HCT116 (cell line): ENCODE results near the gene THSD7A.

ENCODE experiments used
- CEBPB ChIP-seq: IDR thresholded peaks from 2 replicates; pipeline ENCODE4 v1.6.1; 2012; ENCODE audit warnings: low read depth
- EGR1 ChIP-seq: IDR thresholded peaks from 2 replicates; pipeline ENCODE4 v1.6.1; 2012; ENCODE audit warnings: low read depth
- EZH2 ChIP-seq: fragments of 200-600 bp; sonication (generic); IDR thresholded peaks from 2 replicates; pipeline ENCODE4 v1.6.1; 2017; ENCODE audit warnings: antibody characterized with exemption, mixed run types
- POLR2AphosphoS5 ChIP-seq: IDR thresholded peaks from 2 replicates; pipeline ENCODE4 v1.6.1; 2011; ENCODE audit warnings: mild to moderate bottlenecking, low read depth, low read length, moderate library complexity
- YY1 ChIP-seq: IDR thresholded peaks from 2 replicates; pipeline ENCODE4 v1.6.1; 2011; ENCODE audit warnings: low read length, low read depth, moderate library complexity, mild to moderate bottlenecking; ENCODE audit not compliant: insufficient replicate concordance; ENCODE audit errors: extremely low read depth
- TF ChIP-seq, protein P1 (sequence below), 3 experiments: fragments of 200-600 bp in 1 of 3; sonication (generic) in 1 of 3; IDR thresholded peaks in 2 of 3; conservative IDR thresholded peaks in 1 of 3; 2 replicates each; pipeline ENCODE4 v1.5.1; 2012 to 2017; ENCODE audit warnings: low read depth in 2 of 3, low read length in 2 of 3, antibody characterized with exemption in 1 of 3, borderline replicate concordance in 1 of 3, control low read depth in 1 of 3, mild to moderate bottlenecking in 1 of 3, mixed read lengths in 1 of 3, mixed run types in 1 of 3, moderate library complexity in 1 of 3; ENCODE audit not compliant: insufficient read depth in 1 of 3
- TF ChIP-seq, protein P2 (sequence below): IDR thresholded peaks from 2 replicates; pipeline ENCODE4 v1.6.1; 2012; ENCODE audit warnings: low read depth

DNA sequence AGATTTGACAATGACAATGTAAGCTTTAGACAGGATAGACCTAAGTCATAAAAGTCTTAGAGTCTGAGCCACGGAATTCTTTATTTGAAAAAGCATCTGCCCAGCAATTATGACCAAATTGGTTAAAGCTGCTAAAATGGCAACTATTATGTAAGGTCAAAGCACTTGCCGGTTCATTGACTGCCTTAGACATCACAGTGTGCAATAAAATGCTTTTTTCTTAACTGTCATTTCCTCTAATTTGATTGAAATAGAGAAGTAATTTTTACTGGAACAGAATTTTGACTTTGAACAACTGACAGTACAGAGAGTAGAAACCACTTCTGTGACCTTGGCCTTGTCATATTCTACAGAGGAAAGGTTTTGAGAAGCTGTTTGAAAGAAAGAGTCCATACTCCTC, 142.9 kb downstream of the THSD7A start:
- TF ChIP-seq YY1 (no peak), CEBPB (no peak), EGR1 (no peak), EZH2 (no peak), POLR2AphosphoS5 (no peak)
- TF ChIP-seq, protein P1, sequence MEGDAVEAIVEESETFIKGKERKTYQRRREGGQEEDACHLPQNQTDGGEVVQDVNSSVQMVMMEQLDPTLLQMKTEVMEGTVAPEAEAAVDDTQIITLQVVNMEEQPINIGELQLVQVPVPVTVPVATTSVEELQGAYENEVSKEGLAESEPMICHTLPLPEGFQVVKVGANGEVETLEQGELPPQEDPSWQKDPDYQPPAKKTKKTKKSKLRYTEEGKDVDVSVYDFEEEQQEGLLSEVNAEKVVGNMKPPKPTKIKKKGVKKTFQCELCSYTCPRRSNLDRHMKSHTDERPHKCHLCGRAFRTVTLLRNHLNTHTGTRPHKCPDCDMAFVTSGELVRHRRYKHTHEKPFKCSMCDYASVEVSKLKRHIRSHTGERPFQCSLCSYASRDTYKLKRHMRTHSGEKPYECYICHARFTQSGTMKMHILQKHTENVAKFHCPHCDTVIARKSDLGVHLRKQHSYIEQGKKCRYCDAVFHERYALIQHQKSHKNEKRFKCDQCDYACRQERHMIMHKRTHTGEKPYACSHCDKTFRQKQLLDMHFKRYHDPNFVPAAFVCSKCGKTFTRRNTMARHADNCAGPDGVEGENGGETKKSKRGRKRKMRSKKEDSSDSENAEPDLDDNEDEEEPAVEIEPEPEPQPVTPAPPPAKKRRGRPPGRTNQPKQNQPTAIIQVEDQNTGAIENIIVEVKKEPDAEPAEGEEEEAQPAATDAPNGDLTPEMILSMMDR (IDR thresholded peaks at IDR 0.05 in 2 of 3, conservative IDR thresholded peaks at IDR 0.05 in 1 of 3; ENCODE audit: borderline replicate concordance in 1 of 3, insufficient read depth in 1 of 3, low read depth in 2 of 3, low read length in 2 of 3): no peak
- TF ChIP-seq, protein P2, sequence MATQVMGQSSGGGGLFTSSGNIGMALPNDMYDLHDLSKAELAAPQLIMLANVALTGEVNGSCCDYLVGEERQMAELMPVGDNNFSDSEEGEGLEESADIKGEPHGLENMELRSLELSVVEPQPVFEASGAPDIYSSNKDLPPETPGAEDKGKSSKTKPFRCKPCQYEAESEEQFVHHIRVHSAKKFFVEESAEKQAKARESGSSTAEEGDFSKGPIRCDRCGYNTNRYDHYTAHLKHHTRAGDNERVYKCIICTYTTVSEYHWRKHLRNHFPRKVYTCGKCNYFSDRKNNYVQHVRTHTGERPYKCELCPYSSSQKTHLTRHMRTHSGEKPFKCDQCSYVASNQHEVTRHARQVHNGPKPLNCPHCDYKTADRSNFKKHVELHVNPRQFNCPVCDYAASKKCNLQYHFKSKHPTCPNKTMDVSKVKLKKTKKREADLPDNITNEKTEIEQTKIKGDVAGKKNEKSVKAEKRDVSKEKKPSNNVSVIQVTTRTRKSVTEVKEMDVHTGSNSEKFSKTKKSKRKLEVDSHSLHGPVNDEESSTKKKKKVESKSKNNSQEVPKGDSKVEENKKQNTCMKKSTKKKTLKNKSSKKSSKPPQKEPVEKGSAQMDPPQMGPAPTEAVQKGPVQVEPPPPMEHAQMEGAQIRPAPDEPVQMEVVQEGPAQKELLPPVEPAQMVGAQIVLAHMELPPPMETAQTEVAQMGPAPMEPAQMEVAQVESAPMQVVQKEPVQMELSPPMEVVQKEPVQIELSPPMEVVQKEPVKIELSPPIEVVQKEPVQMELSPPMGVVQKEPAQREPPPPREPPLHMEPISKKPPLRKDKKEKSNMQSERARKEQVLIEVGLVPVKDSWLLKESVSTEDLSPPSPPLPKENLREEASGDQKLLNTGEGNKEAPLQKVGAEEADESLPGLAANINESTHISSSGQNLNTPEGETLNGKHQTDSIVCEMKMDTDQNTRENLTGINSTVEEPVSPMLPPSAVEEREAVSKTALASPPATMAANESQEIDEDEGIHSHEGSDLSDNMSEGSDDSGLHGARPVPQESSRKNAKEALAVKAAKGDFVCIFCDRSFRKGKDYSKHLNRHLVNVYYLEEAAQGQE: no peak
